Prostate gland (tissue), 2 donors: ENCODE measurements around the gene AQP12B. TPM values are rescaled to one million over a fixed set of nuclear protein-coding genes. Genes with fewer than 3 reads are reported as not detected.
"Not testable (repeated sequence)": the region's sequence is repeated elsewhere in the genome, so short reads cannot be mapped to it uniquely, and the experiment has no call there.

Experiments used
- DNase-seq: peaks from one replicate; pipeline ENCODE4 v3.0.0-alpha.2; 2019; ENCODE audit warnings: low spot score
- H3K27ac ChIP-seq, 2 donors: fragments of 200-600 bp; sonication (generic); 2 replicates each; pipeline ENCODE4 v1.5.1; 2017 to 2019
- H3K27me3 ChIP-seq: fragments of 200-600 bp; sonication (generic); replicated peaks from 2 replicates; pipeline ENCODE4 v1.5.1; 2019; ENCODE audit not compliant: insufficient read depth
- H3K36me3 ChIP-seq, 2 donors: fragments of 200-600 bp; sonication (generic); 1 replicate in 1 of 2; 2 replicates in 1 of 2; pipeline versions ENCODE4 v1.5.1 to v1.8.1; 2017 to 2019
- H3K4me1 ChIP-seq: fragments of 200-600 bp; sonication (generic); replicated peaks from 2 replicates; pipeline ENCODE4 v1.5.1; 2019
- H3K4me3 ChIP-seq, 2 donors: fragments of 200-600 bp; sonication (generic); 2 replicates each; pipeline ENCODE4 v1.5.1; 2017 to 2019
- H3K9me3 ChIP-seq: fragments of 200-600 bp; sonication (generic); 2 replicates; pipeline ENCODE4 v1.5.1; 2017
- POLR2A ChIP-seq: fragments of 450-650 bp; IDR thresholded peaks from one replicate; pipeline ENCODE4 v1.6.1; 2016; ENCODE audit warnings: antibody characterized with exemption, mild to moderate bottlenecking
- POLR2AphosphoS5 ChIP-seq: sonication (generic); formaldehyde crosslinking; IDR thresholded peaks from one replicate; pipeline ENCODE4 v1.6.1; 2017; ENCODE audit warnings: antibody characterized with exemption
- WGBS: methylation state at CpG from one replicate; pipeline ENCODE4 v1.1.5; 2018; 5-methylcytosine and 5-hydroxymethylcytosine counted together
- intact Hi-C: fragments of 100-400 bp; cut with DNase I; formaldehyde crosslinking; loops from one replicate; pipeline ENCODE4 v1.14.2; 2022
- total RNA-seq, 2 donors: library from RNA; depleted of rRNA; stranded (reverse); fragments of >200 nt; gene quantifications; one replicate each; pipeline ENCODE4 v1.1.0, GENCODE V29; 2016
- TF ChIP-seq, protein P1 (sequence below), 4 experiments: fragments of 200-600 bp in 2 of 4; fragments of 450-650 bp in 2 of 4; sonication (generic) in 2 of 4; IDR thresholded peaks; 1 replicate in 3 of 4; 2 replicates in 1 of 4; pipeline ENCODE4 v1.5.1; 2016 to 2019; ENCODE audit warnings: antibody characterized with exemption in 4 of 4, mild to moderate bottlenecking in 2 of 4, moderate library complexity in 2 of 4

Gene AQP12B
- total RNA-seq, 2 donors from 2014 or later, result not detected

DNA sequence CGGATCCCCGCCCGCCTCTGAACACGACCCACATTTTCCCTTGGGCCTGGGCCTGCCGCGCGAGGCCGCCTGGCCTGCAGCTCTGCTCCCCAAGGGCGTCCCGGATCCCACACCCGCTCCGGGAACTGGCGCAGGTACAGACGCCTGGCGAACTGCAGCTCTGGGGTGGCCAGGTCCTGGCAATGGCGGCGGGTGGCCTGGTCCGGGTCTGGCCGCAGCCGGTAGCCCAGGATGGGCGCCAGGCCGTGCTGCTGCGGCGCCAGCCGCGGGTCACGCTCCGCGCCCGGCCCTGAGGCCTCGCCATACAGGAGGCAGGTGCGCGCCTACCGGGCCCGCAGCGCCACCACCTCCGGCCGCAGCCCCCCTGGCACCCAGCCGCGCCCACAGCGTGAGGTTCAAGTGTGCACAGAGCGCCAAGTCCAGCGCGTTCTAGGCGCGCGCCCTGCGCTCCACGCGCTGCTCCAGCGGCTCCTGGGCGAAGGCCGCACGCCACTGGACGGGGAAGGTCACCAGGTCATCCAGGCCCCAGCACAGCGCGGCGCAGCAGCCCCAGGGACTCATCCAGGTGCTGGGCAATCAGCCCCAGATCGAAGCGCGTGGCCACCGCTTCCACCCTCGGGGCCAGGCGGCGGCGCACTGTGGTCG, 18.5 kb upstream of the AQP12B start:
- Histone ChIP-seq H3K27ac (no peak overlapping the region), H3K27me3 (no peaks in the 10 kb centered on the region), H3K4me3 (no peak overlapping the region), H3K4me1 (no peaks in the 10 kb centered on the region), H3K36me3 (no peaks in the 10 kb centered on the region), H3K9me3 (no peaks in the 10 kb centered on the region)
- intact Hi-C loops, result loop anchor here (10.0 kb wide), 1 partner anchor 186 kb away; no protein-coding TSS in a partner anchor
- DNase-seq, result no peak
- 94% methylated on average over 64 of the region's 67 CpGs for WGBS
- TF ChIP-seq POLR2AphosphoS5 (no peak), POLR2A (no peak)
- TF ChIP-seq, protein P1, sequence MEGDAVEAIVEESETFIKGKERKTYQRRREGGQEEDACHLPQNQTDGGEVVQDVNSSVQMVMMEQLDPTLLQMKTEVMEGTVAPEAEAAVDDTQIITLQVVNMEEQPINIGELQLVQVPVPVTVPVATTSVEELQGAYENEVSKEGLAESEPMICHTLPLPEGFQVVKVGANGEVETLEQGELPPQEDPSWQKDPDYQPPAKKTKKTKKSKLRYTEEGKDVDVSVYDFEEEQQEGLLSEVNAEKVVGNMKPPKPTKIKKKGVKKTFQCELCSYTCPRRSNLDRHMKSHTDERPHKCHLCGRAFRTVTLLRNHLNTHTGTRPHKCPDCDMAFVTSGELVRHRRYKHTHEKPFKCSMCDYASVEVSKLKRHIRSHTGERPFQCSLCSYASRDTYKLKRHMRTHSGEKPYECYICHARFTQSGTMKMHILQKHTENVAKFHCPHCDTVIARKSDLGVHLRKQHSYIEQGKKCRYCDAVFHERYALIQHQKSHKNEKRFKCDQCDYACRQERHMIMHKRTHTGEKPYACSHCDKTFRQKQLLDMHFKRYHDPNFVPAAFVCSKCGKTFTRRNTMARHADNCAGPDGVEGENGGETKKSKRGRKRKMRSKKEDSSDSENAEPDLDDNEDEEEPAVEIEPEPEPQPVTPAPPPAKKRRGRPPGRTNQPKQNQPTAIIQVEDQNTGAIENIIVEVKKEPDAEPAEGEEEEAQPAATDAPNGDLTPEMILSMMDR (IDR thresholded peaks at IDR 0.05), result no peak

DNA sequence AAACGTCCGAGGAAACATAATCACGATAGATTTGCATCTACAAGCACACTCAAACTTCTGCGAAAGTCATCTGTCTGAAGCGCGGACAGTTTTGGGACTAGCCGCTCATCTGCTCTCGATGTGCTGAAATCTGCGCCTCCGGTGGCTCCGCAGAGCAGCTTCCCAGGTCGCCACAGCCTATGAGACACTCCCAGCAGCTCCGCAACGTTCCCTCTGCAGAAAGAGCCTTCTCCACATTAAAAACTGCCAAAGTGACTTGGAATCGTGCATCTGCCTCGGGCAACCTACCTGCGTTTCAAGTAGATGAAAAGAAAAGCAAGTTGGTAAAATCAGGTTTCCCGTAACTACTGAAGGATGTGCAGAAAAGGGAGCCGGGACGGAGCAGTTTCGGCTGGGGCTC, 17.9 kb upstream of the AQP12B start:
- not testable (repeated sequence) for H3K4me1 ChIP-seq, DNase-seq, H3K9me3 ChIP-seq, H3K27me3 ChIP-seq, H3K4me3 ChIP-seq, H3K27ac ChIP-seq, H3K36me3 ChIP-seq
- intact Hi-C loops, result loop anchor here (10.0 kb wide), 1 partner anchor 186 kb away; no protein-coding TSS in a partner anchor
- 74% methylated on average over 16 of the region's 21 CpGs for WGBS

DNA sequence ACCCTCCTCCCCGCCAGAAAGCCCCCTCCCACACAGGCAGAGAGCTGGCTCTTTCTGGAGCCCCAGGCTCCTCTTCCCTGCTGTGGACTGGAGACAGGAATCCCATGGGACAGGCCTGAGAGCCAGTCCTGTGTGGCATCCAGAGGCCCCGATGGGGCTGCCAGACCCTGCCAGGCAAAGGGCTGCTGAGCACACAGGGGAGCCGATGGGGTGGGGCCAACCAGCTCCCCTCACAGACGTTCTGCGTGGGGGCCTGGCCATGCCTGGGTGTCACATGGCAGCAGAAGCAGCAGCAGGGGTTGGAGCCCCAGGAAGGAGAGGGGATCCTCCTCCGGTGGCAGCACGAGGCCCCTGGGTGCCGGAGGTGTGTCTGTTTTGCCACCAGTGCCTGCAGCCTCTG, 17.1 kb upstream of the AQP12B start:
- not testable (repeated sequence) for DNase-seq, H3K27me3 ChIP-seq, H3K4me3 ChIP-seq, H3K27ac ChIP-seq, H3K4me1 ChIP-seq, H3K9me3 ChIP-seq, H3K36me3 ChIP-seq
- intact Hi-C loops, result loop anchor here (10.0 kb wide), 1 partner anchor 185 kb away; no protein-coding TSS in a partner anchor
- WGBS, result 41% methylated on average over 8 of the region's 8 CpGs

DNA sequence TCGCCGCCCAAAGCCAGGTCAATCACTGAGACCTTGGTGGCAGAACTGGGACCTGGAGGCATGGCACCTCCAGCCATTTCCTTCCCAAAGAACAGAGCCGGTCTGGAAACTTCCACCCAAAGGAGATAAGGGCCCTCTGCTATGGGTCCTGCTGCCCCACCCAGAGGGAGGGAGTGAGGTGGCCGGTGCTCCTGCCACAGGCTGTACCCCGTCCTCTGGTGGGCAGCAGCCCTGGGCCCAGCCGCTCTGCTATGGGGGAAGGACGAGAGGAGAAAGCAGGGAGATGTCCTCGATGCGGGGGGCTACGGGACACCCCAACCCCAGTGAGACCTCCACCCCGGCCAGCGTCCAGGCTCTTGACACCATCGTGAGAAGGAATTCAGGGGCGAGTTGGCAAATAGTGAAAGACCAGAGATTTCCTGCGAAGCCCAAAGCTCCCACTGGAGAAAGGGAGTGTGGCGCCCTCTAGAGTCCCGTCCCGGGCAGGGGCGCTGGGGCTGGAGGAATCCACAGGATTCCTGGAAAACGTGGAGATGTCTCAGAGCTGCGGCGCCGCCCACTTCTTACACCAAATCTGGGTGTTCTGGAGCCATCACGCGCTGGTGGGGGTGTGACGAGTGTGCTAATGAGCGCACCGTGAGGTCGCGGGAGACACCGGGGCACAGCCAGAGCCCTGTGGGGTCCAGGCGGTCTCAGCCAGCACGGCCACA, 16.3 kb upstream of the AQP12B start:
- 72% methylated on average over 5 of the region's 33 CpGs for WGBS
- H3K9me3 ChIP-seq, H3K27me3 ChIP-seq, H3K4me1 ChIP-seq, intact Hi-C loops, H3K36me3 ChIP-seq, H3K27ac ChIP-seq, DNase-seq, H3K4me3 ChIP-seq: not testable (repeated sequence)

DNA sequence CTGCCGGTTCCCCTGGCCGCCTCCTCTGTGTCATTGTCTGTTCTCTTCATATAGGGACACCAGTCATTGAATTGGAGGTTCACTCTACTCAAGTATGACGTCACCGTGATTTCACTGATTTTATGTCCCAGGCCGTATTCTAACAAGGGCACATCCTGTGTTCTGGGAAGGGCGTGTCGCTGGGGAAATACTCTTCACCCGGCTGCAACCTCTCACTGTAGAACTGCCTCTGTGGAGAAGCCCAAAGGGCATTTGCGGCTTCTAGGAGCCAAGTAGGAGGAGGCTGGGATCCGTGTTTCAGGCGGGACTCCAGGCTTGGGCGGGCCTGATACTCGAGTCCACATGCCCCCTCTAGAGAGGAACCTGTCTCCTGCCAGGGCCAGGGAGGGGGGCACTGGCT, 13.8 kb upstream of the AQP12B start:
- H3K36me3 ChIP-seq, H3K4me3 ChIP-seq, DNase-seq, intact Hi-C loops, H3K27me3 ChIP-seq, H3K27ac ChIP-seq, H3K4me1 ChIP-seq, H3K9me3 ChIP-seq: not testable (repeated sequence)
- WGBS, result 80% methylated on average over 4 of the region's 13 CpGs

DNA sequence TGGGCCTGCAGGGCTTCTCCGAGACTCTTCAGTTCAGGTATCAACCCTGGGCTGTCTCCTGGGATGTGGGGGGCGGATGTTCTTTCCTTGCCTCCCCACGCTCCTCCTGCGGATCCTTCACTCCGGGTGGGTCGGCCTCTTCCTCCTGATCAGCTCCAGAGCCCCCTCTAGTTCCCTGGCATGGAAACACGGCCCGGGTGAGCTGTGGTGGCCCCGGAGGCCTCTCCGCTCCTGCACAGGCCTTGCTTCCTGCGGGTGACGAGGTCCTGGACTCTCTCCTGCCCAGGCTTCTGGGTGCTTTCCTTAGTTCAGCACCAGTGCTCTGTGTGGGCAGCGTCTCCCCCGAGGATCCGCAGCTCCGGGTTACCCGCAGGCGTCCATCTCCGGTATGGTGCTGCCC, 12.9 kb upstream of the AQP12B start:
- DNase-seq, H3K4me3 ChIP-seq, H3K27ac ChIP-seq, H3K27me3 ChIP-seq, H3K4me1 ChIP-seq, intact Hi-C loops, H3K9me3 ChIP-seq, H3K36me3 ChIP-seq: not testable (repeated sequence)
- no CpG with 5 or more reads among the region's 19 CpGs for WGBS

DNA sequence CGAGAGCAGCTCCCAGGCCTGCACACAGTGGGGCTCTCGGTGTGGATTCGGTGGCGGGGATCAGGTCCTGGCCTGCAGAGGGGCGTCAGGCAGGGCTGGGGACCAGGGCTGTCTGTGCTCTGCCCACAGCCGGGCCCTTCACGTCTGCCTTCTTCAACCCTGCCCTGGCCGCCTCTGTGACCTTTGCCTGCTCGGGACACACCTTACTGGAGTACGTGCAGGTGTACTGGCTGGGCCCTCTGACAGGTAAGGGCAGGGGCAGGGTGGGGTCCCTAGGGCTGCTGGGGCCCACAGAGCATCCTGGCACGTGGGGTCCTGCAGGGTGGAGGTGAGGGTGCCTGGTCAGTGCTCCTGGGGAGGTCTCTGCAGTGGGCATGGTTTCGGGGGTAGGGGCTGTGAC, 11.6 kb upstream of the AQP12B start:
- H3K27me3 ChIP-seq, H3K9me3 ChIP-seq, H3K4me3 ChIP-seq, intact Hi-C loops, DNase-seq, H3K4me1 ChIP-seq, H3K36me3 ChIP-seq, H3K27ac ChIP-seq: not testable (repeated sequence)
- no CpG with 5 or more reads among the region's 12 CpGs for WGBS

DNA sequence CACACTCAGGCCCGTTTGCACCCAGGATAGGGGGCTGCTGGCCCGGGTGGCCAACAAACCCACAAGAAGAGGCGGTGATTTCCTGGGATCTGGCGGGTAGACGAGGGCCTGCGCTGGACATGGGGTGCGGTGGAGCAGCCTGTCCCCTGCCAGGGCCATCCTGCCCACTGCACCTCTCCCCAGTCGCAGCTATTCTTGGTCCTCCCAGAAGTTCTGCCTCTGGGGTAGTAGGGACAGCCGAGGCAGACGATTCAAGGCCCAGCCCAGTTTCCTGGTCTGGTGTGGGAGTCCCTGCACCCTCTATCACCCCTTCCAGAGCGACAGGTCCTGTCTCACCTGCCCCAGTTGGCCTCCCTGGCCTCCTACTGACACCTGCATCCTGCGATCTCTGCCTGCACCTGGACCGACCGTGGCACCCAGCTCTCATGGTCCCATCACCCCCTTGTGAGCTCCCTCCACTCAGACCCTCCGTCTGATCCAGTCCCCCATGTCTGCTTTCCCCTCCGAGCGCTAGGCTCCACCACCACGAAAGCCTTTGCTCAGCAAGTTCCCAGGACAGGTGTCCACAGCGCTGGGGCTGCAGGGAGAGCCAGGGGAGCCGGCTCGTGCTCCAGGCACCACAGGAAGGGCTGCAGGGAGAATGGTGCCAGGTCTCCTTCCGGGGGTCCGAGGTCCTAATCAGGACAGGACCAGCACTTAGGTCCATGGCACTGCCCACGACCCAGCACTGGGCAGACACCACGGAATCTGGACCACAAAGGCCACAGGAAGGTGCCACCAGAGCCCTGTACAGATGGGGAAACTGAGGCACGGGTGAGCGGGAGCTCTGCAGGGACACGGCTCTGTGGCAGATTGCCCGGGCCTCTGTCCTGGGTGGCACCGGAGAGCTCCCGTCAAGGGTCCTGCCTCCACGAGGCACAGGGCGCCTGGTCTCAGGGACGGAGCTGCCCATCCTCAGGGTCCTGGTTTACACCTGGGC, 10.2 kb upstream of the AQP12B start:
- intact Hi-C loops, H3K27ac ChIP-seq, DNase-seq, H3K4me1 ChIP-seq, H3K4me3 ChIP-seq, H3K36me3 ChIP-seq, H3K27me3 ChIP-seq, H3K9me3 ChIP-seq: not testable (repeated sequence)
- WGBS, result 89% methylated on average over 10 of the region's 34 CpGs

DNA sequence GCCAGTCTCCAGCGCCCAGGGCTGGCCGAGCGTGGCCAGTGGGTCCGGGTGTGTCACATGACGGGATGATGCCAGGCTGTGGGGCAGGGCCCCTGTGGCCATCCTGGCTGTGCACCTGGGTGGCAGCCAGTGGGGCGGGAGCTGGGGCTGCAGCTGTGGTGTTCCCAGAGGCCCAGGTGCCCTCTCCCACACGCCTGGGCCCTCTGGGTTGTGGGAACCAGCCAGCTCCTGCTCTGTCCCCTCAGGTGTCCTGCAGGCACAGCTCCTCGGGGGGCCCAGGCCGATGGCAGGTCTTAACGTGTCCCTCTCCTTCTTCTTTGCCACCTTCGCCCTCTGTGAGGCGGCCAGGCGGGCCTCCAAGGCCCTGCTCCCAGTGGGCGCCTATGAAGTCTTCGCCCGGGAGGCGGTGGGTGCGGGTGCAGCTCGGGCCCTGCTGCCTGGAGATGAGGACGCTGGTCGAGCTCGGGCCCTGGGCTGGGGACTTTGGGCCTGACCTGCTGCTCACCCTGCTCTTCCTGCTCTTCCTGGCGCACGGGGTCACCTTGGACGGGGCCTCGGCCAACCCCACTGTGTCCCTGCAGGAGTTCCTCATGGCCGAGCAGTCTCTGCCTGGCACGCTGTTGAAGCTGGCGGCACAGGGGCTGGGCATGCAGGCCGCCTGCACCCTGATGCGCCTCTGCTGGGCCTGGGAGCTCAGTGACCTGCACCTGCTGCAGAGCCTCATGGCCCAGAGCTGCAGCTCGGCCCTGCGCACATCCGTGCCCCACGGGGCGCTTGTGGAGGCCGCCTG, 9.1 kb upstream of the AQP12B start, which contains the start of gene AQP12A:
Gene AQP12A, plus strand, starts transcription at position 236 of the 790 bp plus-strand sequence. Its CDS starts 48 bp downstream, at position 284.
- H3K27ac ChIP-seq, H3K27me3 ChIP-seq, H3K4me3 ChIP-seq, DNase-seq, H3K9me3 ChIP-seq, H3K36me3 ChIP-seq, H3K4me1 ChIP-seq, intact Hi-C loops: not testable (repeated sequence)
- WGBS, result 92% methylated on average over 18 of the region's 37 CpGs

DNA sequence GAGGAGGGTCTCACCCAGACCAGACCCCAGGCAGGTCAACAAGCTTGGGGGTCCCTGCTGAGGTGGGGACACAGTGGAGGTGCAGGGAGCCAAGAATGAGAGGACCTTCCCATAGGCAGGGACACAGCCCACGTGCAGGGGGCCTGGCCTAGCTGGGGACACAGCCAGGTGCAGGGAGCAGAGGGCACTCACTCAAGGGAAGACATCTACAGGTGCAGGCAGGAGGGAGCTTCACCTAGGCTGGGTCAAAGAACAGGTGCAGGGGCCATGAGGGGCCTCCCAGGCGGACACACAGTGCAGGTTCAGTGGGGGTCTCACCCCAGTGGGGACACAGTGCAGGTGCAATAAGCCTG, 8.4 kb upstream of the AQP12B start:
- H3K27ac ChIP-seq, H3K27me3 ChIP-seq, DNase-seq: not testable (repeated sequence)

More for the DNA sequence above, 8.4 kb upstream of the AQP12B start:
- H3K4me1 ChIP-seq, H3K36me3 ChIP-seq, H3K9me3 ChIP-seq, H3K4me3 ChIP-seq, intact Hi-C loops: not testable (repeated sequence)
- 79% methylated on average over 2 of the region's 2 CpGs for WGBS
